GM15510 (cell line): ENCODE measurements around the gene SRGAP2C.
"Not testable (repeated sequence)": the region's sequence is repeated elsewhere in the genome, so short reads cannot be mapped to it uniquely, and the experiment has no call there.

Experiments
- POLR2A ChIP-seq: IDR thresholded peaks from 3 replicates; pipeline ENCODE4 v1.6.1; 2011; ENCODE audit warnings: borderline replicate concordance; ENCODE audit not compliant: insufficient read length; ENCODE audit errors: extremely low read depth

The SRGAP2C gene

DNA sequence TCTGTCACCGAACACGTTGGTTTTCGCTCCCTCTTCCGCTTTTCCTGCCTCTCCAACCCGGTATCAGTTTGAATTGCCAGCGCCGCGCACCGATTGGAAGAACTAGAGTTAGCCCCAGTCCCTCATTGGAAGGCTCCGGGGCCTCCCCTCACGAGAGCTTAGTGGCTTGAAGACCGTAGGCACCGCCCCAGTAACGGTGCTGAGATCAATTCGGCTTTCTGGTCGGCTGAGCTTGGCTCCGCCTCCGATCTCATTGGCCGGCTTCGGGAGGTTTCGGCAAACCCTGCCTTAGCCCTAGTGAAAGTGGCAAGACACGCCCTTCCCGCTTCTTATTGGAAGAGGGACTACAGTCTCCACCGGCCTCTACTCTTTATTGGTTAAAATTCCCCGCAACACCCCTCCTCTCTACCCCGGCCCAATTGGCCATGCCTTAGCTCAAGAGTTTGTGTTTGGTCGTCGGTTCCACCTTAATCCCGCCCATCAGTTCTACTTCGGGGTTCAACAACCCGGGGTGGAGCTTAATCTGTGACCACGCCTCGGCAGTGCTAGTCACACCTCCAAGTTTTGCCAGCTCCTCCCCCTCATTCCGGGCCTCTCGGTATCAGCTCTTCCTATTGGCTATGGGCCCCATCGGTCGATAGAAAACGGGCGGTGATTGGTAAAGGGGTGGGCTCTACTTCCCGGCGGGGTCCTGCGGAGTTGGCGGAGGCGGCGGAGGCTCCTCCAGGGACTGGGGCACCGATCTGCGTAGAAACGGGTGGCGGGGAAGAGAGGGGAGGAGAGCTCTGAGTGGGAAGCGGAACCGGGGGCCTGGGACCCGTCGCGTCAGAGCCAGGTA, at the start of gene SRGAP2C, which contains the start of gene FAM72B:
SRGAP2C (plus strand) TSS at position 686 of the 838 bp plus-strand sequence. CDS start 2,472 bp downstream, outside the sequence.
FAM72B (minus strand) TSS at position 51 of the 838 bp plus-strand sequence. CDS start 851 bp downstream, outside the sequence.
- TF ChIP-seq POLR2A, result not testable (repeated sequence)

GRCh38 chr1:121408354-121408753, 223.6 kb downstream of the SRGAP2C start:
- TF ChIP-seq POLR2A, result no peak

DNA sequence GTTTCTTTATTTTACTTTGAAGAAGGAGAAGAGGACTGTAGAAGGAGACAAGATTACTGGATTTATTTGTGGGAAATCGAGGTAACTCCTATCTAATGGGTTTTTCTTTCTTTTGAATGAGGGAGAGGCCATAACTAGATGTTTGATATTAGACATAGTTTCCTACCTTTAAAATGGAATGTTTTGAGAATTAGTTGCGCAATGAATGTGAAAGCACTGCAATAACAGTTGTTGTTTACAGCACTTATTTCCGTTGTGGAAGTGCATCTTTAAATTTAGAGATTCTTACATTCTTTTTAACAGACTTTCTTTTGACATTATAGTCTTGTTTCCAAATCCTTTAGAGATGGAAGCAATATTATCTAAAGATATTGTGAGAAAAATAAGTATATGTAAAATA, 229.0 kb downstream of the SRGAP2C start:
- TF ChIP-seq POLR2A, result no peak

DNA sequence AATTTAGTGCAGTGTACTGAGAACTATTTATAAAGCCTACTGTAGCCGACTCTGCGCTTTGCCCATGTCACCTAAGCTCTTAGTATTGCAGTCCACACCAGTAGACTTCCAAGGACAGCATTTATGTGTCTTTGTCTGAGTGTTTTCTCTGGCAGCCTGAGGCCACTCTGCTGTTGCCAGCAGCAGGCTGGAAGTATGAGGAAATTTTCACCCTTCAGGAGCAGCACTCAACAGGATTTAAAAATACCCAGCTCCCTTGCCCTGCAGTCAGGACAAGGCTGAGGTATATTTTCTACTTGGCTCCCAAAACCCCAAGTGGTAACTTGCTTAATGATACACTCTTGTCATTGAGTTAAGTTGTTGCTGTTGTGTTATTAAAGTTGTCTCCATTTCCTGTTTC, 230.1 kb downstream of the SRGAP2C start:
- TF ChIP-seq POLR2A, result no peak

GRCh38 chr1:121417325-121417923, 232.6 kb downstream of the SRGAP2C start:
- no peak for TF ChIP-seq POLR2A

DNA sequence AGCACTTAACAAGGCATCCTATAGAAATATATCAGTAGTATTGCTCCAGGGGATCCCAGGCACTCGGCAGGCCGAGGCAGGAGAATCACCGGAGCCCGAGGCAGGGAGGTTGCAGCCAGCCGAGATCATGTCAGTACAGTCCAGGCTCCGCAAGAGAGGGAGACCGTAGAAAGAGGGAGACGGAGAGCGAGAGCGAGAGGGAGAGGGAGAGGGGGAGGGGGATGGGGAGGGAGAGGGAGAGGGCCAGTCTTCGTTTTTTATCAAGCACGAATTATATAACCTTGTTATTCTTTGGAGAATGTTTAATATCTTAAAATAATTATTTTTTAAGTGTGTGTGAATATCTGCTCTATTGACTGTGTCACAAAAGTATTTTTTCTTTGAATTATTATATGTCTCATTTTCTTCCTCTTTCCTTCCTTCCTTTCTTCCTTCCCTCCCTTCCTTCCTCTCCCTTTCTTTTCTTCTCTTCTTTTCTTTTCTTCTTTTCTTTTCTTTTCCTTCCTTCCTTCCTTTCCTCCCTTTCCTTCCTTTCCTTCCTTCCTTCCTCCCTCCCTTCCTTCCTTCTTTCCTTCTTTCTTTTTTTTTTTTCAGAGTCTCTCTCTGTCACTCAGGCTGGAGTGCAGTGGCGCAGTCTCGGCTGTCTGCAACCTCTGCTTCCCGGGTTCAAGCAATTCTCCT, 233.7 kb downstream of the SRGAP2C start:
- TF ChIP-seq POLR2A, result no peak

- no peak for TF ChIP-seq POLR2A
Measured at GRCh38 chr1:121440993-121441392, 256.2 kb downstream of the SRGAP2C start.
